Spleen (tissue), 11 donors: ENCODE results near the gene IGHMBP2. TPM values are rescaled to one million over a fixed set of nuclear protein-coding genes. Genes with fewer than 3 reads are reported as not detected.
A peak's percentile ranks its signal among the peaks of the same experiment; 100 is the strongest.

Experiments
- DNase-seq: peaks from one replicate; pipeline ENCODE4 v3.0.0-alpha.2; 2020
- H3K27ac ChIP-seq, 8 donors: fragments of 200-600 bp; sonication (generic) in 7 of 8; 1 replicate in 4 of 8; 2 replicates in 4 of 8; pipeline versions ENCODE4 v1.5.0 to v1.8.0; 2016 to 2021; ENCODE audit warnings: inconsistent platforms in 4 of 8, mild to moderate bottlenecking in 4 of 8, moderate library complexity in 1 of 8
- H3K27me3 ChIP-seq, 7 donors: fragments of 200-600 bp; sonication (generic) in 6 of 7; replicated peaks in 1 of 7; 1 replicate in 4 of 7; 2 replicates in 3 of 7; pipeline versions ENCODE4 v1.5.0 to v1.8.0; 2016 to 2021; ENCODE audit warnings: inconsistent platforms in 3 of 7, mild to moderate bottlenecking in 1 of 7
- H3K36me3 ChIP-seq, 6 donors: fragments of 200-600 bp; sonication (generic) in 5 of 6; 1 replicate in 4 of 6; 2 replicates in 2 of 6; pipeline versions ENCODE4 v1.5.0 to v1.8.0; 2016 to 2021; ENCODE audit warnings: inconsistent platforms in 2 of 6
- H3K4me1 ChIP-seq, 6 donors: fragments of 200-600 bp; sonication (generic) in 5 of 6; 1 replicate in 3 of 6; 2 replicates in 3 of 6; pipeline versions ENCODE4 v1.5.0 to v1.8.0; 2016 to 2021; ENCODE audit warnings: inconsistent platforms in 3 of 6
- H3K4me3 ChIP-seq, 8 donors: fragments of 200-600 bp; sonication (generic) in 7 of 8; 1 replicate in 4 of 8; 2 replicates in 4 of 8; pipeline versions ENCODE4 v1.5.0 to v1.8.0; 2016 to 2021; ENCODE audit warnings: inconsistent platforms in 4 of 8, mild to moderate bottlenecking in 4 of 8, moderate library complexity in 2 of 8
- H3K9me3 ChIP-seq, 8 donors: fragments of 200-600 bp; sonication (generic) in 7 of 8; 1 replicate in 4 of 8; 2 replicates in 4 of 8; pipeline versions ENCODE4 v1.5.0 to v1.8.0; 2016 to 2021; ENCODE audit warnings: inconsistent platforms in 4 of 8
- CTCF ChIP-seq, 11 experiments: fragments of 200-600 bp in 7 of 11; fragments of 450-650 bp in 4 of 11; sonication (generic) in 4 of 11; IDR thresholded peaks in 8 of 11; conservative IDR thresholded peaks in 3 of 11; 1 replicate in 7 of 11; 2 replicates in 4 of 11; pipeline versions ENCODE4 v1.4.0 to v1.8.0; 2016 to 2021; ENCODE audit warnings: antibody characterized with exemption in 11 of 11, inconsistent platforms in 4 of 11, mild to moderate bottlenecking in 1 of 11
- POLR2A ChIP-seq, 3 donors: fragments of 450-650 bp; IDR thresholded peaks; one replicate each; pipeline ENCODE4 v1.5.1; 2017; ENCODE audit warnings: antibody characterized with exemption in 3 of 3, mild to moderate bottlenecking in 1 of 3
- POLR2AphosphoS5 ChIP-seq, 3 donors: sonication (generic); formaldehyde crosslinking; IDR thresholded peaks; one replicate each; pipeline ENCODE4 v1.5.1; 2017; ENCODE audit warnings: antibody characterized with exemption in 3 of 3
- WGBS, 5 donors: extraction: QIAGEN DNeasy Blood & Tissue Kit in 3 of 5; methylation state at CpG; one replicate each; pipeline versions ENCODE4 v1.1.5 to v1.1.7; 2013 to 2018; 5-methylcytosine and 5-hydroxymethylcytosine counted together
- intact Hi-C: fragments of 100-400 bp; cut with DNase I; formaldehyde crosslinking; loops from one replicate; pipeline ENCODE4 v1.15.0; 2023; ENCODE audit warnings: low total_unique reads
- polyA plus RNA-seq, 3 donors: library from polyadenylated mRNA; stranded (reverse); fragments of 200-250 nt; gene quantifications; one replicate each; pipeline ENCODE4 v1.2.1, GENCODE V29; 2013
- total RNA-seq, 7 donors: library from RNA; depleted of rRNA in 3 of 7; stranded (reverse); fragments of >200 nt in 3 of 7; fragmentation: NEBNext Ultra II Directional in 4 of 7; extraction: Animal tissue kit (Norgen Biotek cat#: 25700) in 4 of 7; gene quantifications; one replicate each; pipeline versions ENCODE4 v1.1.0 to v1.2.1, GENCODE V29; 2016 to 2021
- donor health status: healthy with polysubstance abuse.
- donor health status: DM: no; HTN: no; CAD: no; lungs with moderate emphysema.
- donor health status: DM: no; HTN: no; CAD: no.
- donor health status: Bipolar disorder and iron deficiency.
- donor health status: healthy.
- donor health status: DM: no; HTN: no; CAD: no.
- donor health status: DM: yes; HTN: yes; CAD: no.

The IGHMBP2 gene
- total and polyA plus RNA-seq, 10 donors: 8.2 to 31.6 (median 24.6) TPM

- 91 to 92% (median 91%) methylated on average over 5 of the region's 5 CpGs for WGBS, 5 donors
- H3K36me3 ChIP-seq: peaks cover 4 to 72% (median 59%) of the 10 kb centered on the region in 6 donors
These were observed 4.6 kb downstream of the IGHMBP2 start for GRCh38 chr11:68908273-68908672.

GRCh38 chr11:68910965-68911364 is 7.3 kb downstream of the IGHMBP2 start:
- no peak overlapping the region for H3K27ac ChIP-seq
- no peaks in the 10 kb centered on the region for H3K27me3 ChIP-seq
- no peak for DNase-seq
- H3K36me3 ChIP-seq: peaks cover 4 to 99% (median 85%) of the 10 kb centered on the region in 6 donors
- TF ChIP-seq CTCF (IDR thresholded peaks at IDR 0.05 in 8 of 11, conservative IDR thresholded peaks at IDR 0.05 in 3 of 11): no peak
- TF ChIP-seq POLR2AphosphoS5 (IDR thresholded peaks at IDR 0.05): no peak
- no peak for TF ChIP-seq POLR2A (IDR thresholded peaks at IDR 0.05)
- intact Hi-C loops: no loop called here
- H3K4me1 ChIP-seq: peaks cover 0 to 4% (median 2%) of the 10 kb centered on the region in 6 donors
- no peak overlapping the region for H3K4me3 ChIP-seq
- WGBS, 5 donors: 79 to 96% (median 84%) methylated on average over 8 of the region's 8 CpGs
- no peaks in the 10 kb centered on the region for H3K9me3 ChIP-seq

More at GRCh38 chr11:68908273-68908672, 4.6 kb downstream of the IGHMBP2 start:
- DNase-seq: no peak
- TF ChIP-seq POLR2AphosphoS5 (IDR thresholded peaks at IDR 0.05) (no peak), POLR2A (IDR thresholded peaks at IDR 0.05) (no peak), CTCF (IDR thresholded peaks at IDR 0.05 in 8 of 11, conservative IDR thresholded peaks at IDR 0.05 in 3 of 11) (no peak)
- intact Hi-C loops: no loop called here
- Histone ChIP-seq H3K4me3 (no peak overlapping the region), H3K9me3 (no peaks in the 10 kb centered on the region), H3K4me1 (peaks cover 10 to 24% (median 21%) of the 10 kb centered on the region in 6 donors), H3K27ac (no peak overlapping the region), H3K27me3 (no peaks in the 10 kb centered on the region)

DNA sequence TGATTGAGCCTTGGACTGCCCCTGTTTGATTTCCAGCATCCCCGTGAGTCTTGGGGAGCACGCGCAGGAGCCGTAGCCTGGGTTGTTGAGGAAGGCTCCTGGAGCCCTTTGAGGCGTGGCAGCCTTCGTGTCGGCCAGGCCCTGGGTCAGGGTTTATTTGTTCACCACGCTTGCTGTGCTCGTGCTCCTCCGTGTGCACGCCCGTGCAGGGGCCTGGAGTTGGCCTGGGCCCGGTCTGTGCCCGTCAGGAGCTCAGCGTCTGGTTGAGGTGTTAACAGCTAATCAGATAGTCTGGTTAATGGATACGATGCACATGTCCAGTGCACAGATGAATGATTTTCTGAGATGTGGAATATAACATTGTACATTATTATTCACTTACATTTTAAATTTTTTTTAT is 8.0 kb downstream of the IGHMBP2 start:
- no peak overlapping the region for H3K4me3 ChIP-seq
- no peaks in the 10 kb centered on the region for H3K9me3 ChIP-seq
- peaks cover 4 to 100% (median 91%) of the 10 kb centered on the region in 6 donors for H3K36me3 ChIP-seq
- no peak overlapping the region for H3K27ac ChIP-seq
- TF ChIP-seq POLR2AphosphoS5 (IDR thresholded peaks at IDR 0.05) (peak in 1 of 3 donors; percentile 23), POLR2A (IDR thresholded peaks at IDR 0.05) (no peak)
- WGBS, 5 donors: 94 to 97% (median 97%) methylated on average over 13 to 16 of the region's 16 CpGs
- H3K4me1 ChIP-seq: no peaks in the 10 kb centered on the region
- intact Hi-C loops: no loop called here
- DNase-seq: no peak
- no peaks in the 10 kb centered on the region for H3K27me3 ChIP-seq

DNA sequence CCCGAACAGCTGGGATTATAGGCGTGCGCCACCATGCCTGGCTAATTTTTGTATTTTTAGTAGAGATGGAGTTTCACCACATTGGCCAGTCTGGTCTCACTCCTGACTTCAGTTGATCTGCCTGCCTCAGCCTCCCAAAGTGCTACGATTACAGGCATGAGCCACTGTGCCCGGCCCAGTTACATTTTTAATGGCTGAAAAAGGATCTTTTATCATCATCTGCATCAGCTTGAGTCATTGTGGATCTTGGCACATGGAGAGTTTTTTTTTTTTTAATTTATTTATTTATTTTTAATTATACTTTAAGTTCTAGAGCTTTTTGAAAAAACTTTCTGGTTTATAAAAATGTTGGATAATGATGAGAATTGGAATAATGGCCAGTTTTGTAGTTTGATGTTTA is 8.6 kb downstream of the IGHMBP2 start:
- no peaks in the 10 kb centered on the region for H3K9me3 ChIP-seq
- H3K36me3 ChIP-seq: peaks cover 4 to 100% (median 91%) of the 10 kb centered on the region in 6 donors
- H3K4me1 ChIP-seq: no peaks in the 10 kb centered on the region
- H3K27me3 ChIP-seq: no peaks in the 10 kb centered on the region
- no peak overlapping the region for H3K27ac ChIP-seq
- H3K4me3 ChIP-seq: no peak overlapping the region
- no peak for DNase-seq
- TF ChIP-seq CTCF (IDR thresholded peaks at IDR 0.05 in 8 of 11, conservative IDR thresholded peaks at IDR 0.05 in 3 of 11) (no peak), POLR2AphosphoS5 (IDR thresholded peaks at IDR 0.05) (no peak), POLR2A (IDR thresholded peaks at IDR 0.05) (no peak)
- WGBS, 5 donors: 90 to 98% (median 95%) methylated on average over 5 of the region's 5 CpGs
- intact Hi-C loops: no loop called here

- no peaks in the 10 kb centered on the region for H3K9me3 ChIP-seq
- H3K4me1 ChIP-seq: no peaks in the 10 kb centered on the region
- no peak overlapping the region for H3K4me3 ChIP-seq
- H3K36me3 ChIP-seq: peaks cover 4 to 100% (median 94%) of the 10 kb centered on the region in 6 donors
- no peak for DNase-seq
- no peak for TF ChIP-seq POLR2AphosphoS5 (IDR thresholded peaks at IDR 0.05)
- no peak for TF ChIP-seq POLR2A (IDR thresholded peaks at IDR 0.05)
- no peak for TF ChIP-seq CTCF (IDR thresholded peaks at IDR 0.05 in 8 of 11, conservative IDR thresholded peaks at IDR 0.05 in 3 of 11)
- WGBS, 5 donors: 90 to 99% (median 94%) methylated on average over 5 of the region's 5 CpGs
- no peaks in the 10 kb centered on the region for H3K27me3 ChIP-seq
- no peak overlapping the region for H3K27ac ChIP-seq
- intact Hi-C loops: no loop called here
These were observed 9.5 kb downstream of the IGHMBP2 start for GRCh38 chr11:68913188-68913587.
